Ecto neural progenitor cell (in vitro differentiated cells): ENCODE data around the gene TK2.
A peak's percentile ranks its signal among the peaks of the same experiment; 100 is the strongest.
"Not testable (repeated sequence)": the region's sequence is repeated elsewhere in the genome, so short reads cannot be mapped to it uniquely, and the experiment has no call there.

Experiments used
- DNase-seq: peaks from one replicate; pipeline ENCODE4 v3.0.0-alpha.2; 2018; ENCODE audit warnings: low spot score

The TK2 gene

GRCh38 chr16:66572356-66572755 lies 22.4 kb upstream of the TK2 start:
- DNase-seq, result no peak

- DNase-seq, result no peak
These were observed 20.0 kb upstream of the TK2 start for GRCh38 chr16:66569827-66570405.

- no peak for DNase-seq
These were observed 19.2 kb upstream of the TK2 start for GRCh38 chr16:66569131-66569530.

- DNase-seq, result no peak
These were observed 18.4 kb upstream of the TK2 start for GRCh38 chr16:66568355-66568754.

GRCh38 chr16:66567270-66567669 lies 17.3 kb upstream of the TK2 start:
- not testable (repeated sequence) for DNase-seq

- no peak for DNase-seq
These were observed 16.4 kb upstream of the TK2 start, which contains the start of gene CMTM1 for GRCh38 chr16:66566051-66566901. Gene CMTM1 (plus strand): TSS chr16:66566439. CDS start chr16:66566514, 75 bp downstream.

- no peak for DNase-seq
These were observed 13.8 kb upstream of the TK2 start for GRCh38 chr16:66563574-66564334.

- DNase-seq, result no peak
These were observed 13.1 kb upstream of the TK2 start for GRCh38 chr16:66562986-66563385.

GRCh38 chr16:66562409-66562808 lies 12.5 kb upstream of the TK2 start:
- DNase-seq, result no peak

GRCh38 chr16:66561381-66562080 lies 11.6 kb upstream of the TK2 start:
- no peak for DNase-seq

GRCh38 chr16:66560107-66560506 lies 10.2 kb upstream of the TK2 start:
- no peak for DNase-seq

GRCh38 chr16:66554495-66554894 lies 4.6 kb upstream of the TK2 start:
- DNase-seq, result no peak

GRCh38 chr16:66554021-66554420 lies 4.1 kb upstream of the TK2 start:
- DNase-seq, result no peak

GRCh38 chr16:66553223-66553622 lies 3.3 kb upstream of the TK2 start:
- no peak for DNase-seq

- DNase-seq, result peak; percentile 92
These were observed 2.6 kb upstream of the TK2 start, which contains the start of gene CKLF for GRCh38 chr16:66552286-66553177. Gene CKLF (plus strand): TSS chr16:66552576. CDS start chr16:66552716, 140 bp downstream.

GRCh38 chr16:66551788-66552285 lies 1.9 kb upstream of the TK2 start:
- no peak for DNase-seq

GRCh38 chr16:66551348-66551759 lies 1.4 kb upstream of the TK2 start:
- DNase-seq, result no peak

- DNase-seq, result no peak
These were observed 1.1 kb downstream of the TK2 start for GRCh38 chr16:66548868-66549267.

GRCh38 chr16:66548068-66548467 lies 1.9 kb downstream of the TK2 start:
- DNase-seq, result no peak

GRCh38 chr16:66547101-66547989 lies 2.6 kb downstream of the TK2 start:
- DNase-seq, result no peak
